HG03060 (cell line): ENCODE results near the gene SMOC1.

Experiments
- ATAC-seq: cut with Tn5 transposase; IDR thresholded peaks from one replicate; pipeline ENCODE4 v1.9.1; 2021; ENCODE audit warnings: low read depth, moderate number of reproducible peaks; ENCODE audit not compliant: unreplicated experiment

SMOC1 gene

GRCh38 chr14:70002589-70003346 lies 123.6 kb downstream of the SMOC1 start:
- ATAC-seq: no peak

GRCh38 chr14:70004791-70005190 lies 125.6 kb downstream of the SMOC1 start:
- no peak for ATAC-seq

- no peak for ATAC-seq
These were observed 126.1 kb downstream of the SMOC1 start for GRCh38 chr14:70005281-70005805.

DNA sequence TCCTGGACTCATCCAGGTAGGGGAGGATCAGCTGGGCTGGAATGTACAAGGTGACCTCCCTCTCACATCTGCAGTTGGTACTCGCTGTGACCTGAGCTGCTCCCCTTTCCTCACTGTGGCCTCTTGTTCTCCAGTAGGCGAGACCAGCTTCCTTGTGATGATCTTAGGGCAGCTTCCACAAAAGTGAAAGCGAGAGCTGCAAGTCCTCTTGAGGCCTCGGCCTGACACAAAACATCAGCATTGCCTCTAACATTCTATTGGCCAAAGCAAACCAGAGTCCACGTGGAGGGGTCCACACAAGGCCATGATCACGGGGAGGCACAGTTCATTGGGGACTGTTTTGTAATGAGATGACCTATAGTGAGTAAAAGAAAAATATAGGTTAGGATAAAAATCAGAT lies 127.5 kb downstream of the SMOC1 start:
- ATAC-seq: no peak

DNA sequence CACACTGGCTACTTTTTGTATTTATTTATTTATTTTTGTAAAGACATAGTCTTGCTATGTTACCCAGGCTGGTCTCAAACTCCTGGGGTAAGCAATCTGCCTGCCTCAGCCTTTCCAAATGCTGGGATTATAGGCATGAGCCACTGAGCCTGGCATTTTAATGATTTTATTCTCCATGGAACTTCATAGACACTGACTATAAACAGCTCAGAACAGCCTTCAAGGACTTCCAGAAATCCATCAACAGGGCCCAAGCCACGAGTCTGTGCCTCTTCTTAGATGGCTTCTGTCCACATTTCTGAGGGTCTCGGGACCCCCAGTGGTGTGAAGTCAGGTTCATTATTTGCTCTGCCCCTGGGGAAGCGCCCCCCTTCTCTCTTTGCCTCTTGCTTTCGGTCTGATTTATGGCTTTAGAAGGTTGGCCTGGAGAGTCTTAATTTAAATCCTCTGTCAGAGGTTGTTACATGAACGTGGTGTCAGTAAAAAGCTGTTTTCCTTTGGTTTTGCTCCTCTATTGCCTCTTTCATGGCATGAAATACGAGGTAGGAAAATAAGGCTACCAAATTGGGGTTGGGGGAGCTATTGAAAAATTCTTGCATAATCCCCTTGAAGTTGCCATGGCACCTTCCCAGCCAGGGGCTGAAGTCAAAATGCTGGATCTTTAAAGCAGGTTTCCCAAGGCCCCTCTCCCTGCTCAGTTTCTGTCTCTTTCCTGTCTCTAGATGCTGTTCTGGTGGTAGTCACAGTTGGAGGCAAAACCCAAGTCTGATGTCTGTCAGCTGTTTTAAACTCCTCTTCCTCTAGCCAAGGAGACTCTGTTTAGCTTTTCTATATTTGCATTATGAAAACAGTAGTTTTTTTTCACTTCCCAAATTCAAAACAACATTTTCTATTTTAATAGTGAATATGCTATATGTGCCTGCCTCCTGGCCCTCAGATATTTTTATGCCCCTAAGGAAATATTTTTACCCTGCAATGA lies 129.4 kb downstream of the SMOC1 start:
- no peak for ATAC-seq

GRCh38 chr14:70009961-70010360 lies 130.7 kb downstream of the SMOC1 start:
- no peak for ATAC-seq

- no peak for ATAC-seq
These were observed 131.9 kb downstream of the SMOC1 start for GRCh38 chr14:70011098-70011497.

DNA sequence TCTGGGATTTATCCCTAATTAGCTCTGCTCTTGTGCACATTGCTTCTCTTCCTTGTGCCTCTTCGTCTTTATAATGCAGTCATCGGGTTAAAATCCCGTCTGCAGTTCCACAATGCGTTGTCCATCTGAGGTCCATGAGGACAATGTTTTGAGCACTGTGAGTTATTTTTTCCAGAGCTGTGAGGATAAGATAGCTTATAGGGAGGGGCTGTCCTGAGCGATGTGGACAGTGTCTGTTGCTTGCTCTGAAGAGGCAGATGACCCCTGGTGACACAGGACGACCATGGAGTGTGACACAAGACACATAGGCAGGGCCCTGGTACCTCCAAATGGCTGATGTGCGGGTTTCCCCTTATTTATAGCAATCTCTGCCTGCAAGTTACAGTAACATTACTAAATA lies 132.5 kb downstream of the SMOC1 start:
- ATAC-seq: no peak

DNA sequence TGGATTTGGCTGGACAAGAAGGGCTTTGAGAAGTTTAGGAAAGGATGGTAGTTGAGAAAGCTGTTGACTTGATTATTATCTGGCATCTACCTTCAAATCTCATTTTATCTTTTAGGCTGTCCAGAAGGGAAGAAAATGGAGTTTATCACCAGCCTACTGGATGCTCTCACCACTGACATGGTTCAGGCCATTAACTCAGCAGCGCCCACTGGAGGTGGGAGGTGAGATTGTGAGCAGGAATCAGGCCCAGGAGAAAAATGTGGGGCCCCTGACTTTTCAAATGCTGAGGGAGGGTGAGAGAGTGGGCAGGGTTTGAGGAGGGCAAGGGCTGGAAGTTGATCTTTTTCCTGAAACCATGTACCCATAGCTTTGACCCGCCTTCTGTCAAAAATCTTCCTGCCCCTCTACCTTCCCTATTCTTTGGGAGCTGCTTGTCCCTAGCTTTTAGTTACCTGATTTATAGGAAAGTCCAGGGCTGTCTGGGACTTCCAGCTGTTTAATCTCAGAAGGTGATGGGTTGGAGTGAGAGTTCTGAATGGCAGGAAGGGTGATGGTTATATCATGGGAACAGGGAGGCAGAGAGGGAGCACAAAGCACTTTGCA lies 134.2 kb downstream of the SMOC1 start:
- no peak for ATAC-seq

DNA sequence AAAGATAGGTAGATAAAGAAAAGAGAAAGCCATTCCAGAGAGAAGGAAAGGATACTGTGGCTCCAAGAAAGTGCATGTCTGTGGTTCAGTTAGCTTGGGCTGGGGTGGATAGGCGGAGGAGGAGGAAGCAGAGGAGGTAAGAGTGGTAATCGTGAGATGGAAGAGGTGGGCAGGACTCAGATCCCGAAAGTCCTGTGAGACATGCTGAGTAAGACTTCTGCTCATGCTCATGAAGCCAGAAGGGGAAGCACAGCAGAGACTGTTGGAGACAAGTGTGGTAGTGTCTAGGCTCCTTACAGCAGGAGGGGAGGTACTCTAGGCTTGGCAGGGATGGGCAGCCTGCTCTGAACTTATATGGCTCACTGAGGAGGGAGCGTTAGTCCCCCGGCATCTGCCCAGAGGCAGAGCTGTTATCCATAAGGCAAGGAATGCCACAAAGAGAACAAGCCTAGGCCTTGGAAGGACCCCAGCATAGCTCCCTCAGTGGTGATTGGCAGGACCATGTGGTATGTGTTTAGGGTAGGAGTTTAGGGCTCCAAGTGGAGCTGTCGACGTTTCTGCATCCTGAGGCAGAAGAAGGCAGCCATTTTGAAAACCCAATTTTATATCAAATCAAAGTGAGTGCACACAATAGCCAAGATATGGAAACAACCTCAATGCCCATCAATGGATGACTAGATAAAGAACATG lies 135.3 kb downstream of the SMOC1 start:
- no peak for ATAC-seq

DNA sequence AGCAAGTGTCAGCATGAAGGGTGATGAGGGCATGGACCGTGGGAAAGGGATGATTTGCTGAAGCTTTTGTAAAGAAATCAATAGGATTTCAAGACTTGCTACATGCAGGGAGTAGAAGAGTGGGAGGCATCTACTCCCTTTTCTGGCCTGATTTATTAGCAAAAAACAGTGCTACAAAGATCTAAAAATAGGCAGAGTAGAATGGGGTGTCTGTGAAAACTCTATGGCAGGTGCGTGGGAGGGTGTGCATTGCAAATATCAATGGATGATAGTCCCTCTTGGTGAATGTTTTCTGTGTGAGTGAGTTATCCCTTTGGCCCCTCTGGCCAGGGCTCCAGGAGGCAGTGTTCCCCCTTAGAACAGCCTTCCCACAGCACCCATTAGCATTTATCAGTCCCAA lies 139.0 kb downstream of the SMOC1 start:
- no peak for ATAC-seq

GRCh38 chr14:70018713-70019211 lies 139.5 kb downstream of the SMOC1 start:
- ATAC-seq: no peak

- no peak for ATAC-seq
These were observed 140.5 kb downstream of the SMOC1 start for GRCh38 chr14:70019695-70020094.

DNA sequence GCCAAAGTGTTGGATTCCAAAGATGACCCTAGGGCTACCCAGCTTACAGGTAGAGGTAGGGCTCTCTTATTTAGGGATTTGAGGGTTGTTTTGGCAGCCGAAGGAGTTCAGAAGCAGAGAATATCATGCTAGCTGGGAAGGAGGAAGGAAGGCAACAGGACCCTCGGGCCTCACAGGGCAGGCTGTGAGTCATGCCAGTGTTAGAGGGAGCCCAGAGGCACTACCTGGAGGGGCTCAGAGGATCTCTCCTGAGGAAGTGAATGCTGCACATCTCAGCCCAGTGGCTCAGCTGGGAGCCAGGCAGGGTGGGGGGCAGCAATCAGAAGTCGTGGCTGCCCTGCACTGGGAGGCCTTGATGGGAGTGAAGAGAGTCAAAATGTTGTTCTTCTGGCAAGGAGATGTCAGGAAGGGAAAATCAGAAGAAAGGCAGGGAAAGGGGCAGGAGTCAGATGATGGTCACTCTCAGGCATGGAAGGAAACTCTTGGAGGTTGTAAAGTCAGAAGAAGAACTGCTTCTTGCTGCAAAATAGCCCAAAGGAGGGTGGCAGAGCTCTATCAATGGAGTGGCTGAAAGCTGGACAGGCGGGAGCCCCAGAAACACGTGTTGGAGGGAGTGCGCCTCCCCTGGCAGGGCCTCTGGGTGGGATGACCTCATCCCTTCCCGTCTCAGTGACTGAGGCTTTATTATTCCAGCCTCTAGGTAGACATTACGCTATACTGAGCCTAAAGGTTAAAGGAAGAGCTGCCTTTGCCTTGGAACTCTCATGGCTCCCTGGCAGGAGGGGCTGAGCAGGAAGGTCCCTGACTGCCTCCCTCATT lies 141.3 kb downstream of the SMOC1 start:
- ATAC-seq: no peak

- ATAC-seq: no peak
These were observed 142.5 kb downstream of the SMOC1 start for GRCh38 chr14:70021548-70022220.

DNA sequence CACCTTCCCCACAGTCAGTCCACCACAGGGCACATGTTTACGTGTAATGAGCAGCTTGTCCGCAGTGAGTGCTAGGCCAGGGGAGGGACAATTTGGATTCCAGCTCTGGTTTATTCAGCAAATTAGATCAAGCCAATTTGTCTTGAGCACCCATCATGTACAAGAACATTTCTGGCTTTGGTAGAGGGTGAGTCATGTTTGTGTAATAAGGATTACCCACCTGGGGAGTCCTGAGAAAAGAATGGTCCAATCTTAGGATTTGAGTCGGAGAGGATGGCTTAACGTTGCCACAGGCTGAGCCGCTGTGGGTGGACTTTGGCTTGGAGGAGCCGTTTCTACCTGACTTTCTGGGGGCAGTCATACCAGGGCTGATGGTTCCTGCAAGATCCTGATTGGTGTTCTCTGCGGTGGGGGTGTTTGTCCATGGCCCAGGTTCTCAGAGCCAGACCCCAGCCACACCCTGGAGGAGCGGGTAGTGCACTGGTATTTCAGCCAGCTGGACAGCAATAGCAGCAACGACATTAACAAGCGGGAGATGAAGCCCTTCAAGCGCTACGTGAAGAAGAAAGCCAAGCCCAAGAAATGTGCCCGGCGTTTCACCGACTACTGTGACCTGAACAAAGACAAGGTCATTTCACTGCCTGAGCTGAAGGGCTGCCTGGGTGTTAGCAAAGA lies 143.7 kb downstream of the SMOC1 start:
- no peak for ATAC-seq

- no peak for ATAC-seq
These were observed 144.7 kb downstream of the SMOC1 start for GRCh38 chr14:70023871-70024270.

GRCh38 chr14:70027785-70028428 lies 148.7 kb downstream of the SMOC1 start:
- ATAC-seq: no peak
